Activated naive CD4-positive, alpha-beta T cell treated with anti-CD3 and anti-CD28 coated beads, Interleukin-2, amount 50 U/mL, for 72 hours (primary cell): ENCODE results near the gene CEND1. TPM values are rescaled to one million over a fixed set of nuclear protein-coding genes. Genes with fewer than 3 reads are reported as not detected.
A peak's percentile ranks its signal among the peaks of the same experiment; 100 is the strongest.

ENCODE experiments used
- ATAC-seq, 2 donors: fragments of 150-1000 bp; cut with Tn5 transposase; 2 replicates each; pipeline ENCODE4 v1.10.0; 2021; ENCODE audit warnings: mild to moderate bottlenecking in 2 of 2, moderate library complexity in 2 of 2
- DNase-seq, 2 donors: peaks; one replicate each; pipeline ENCODE4 v3.0.0; 2021 to 2022; ENCODE audit warnings: low spot score in 2 of 2
- H3K27ac Mint-ChIP-seq, 2 donors: one replicate each; pipeline ENCODE4 v1.8.0; 2022; ENCODE audit warnings: mild to moderate bottlenecking in 2 of 2, mixed read lengths in 2 of 2
- H3K36me3 Mint-ChIP-seq, 2 donors: one replicate each; pipeline ENCODE4 v1.8.0; 2022; ENCODE audit warnings: mixed read lengths in 2 of 2
- H3K9me3 Mint-ChIP-seq, 2 donors: one replicate each; pipeline ENCODE4 v1.8.0; 2022; ENCODE audit warnings: mixed read lengths in 2 of 2
- total RNA-seq, 2 donors: library from RNA; stranded (reverse); gene quantifications; one replicate each; pipeline ENCODE4 v1.2.3, GENCODE V29; 2022

CEND1 gene
- total RNA-seq, 2 donors from 2014 or later = 1.1 TPM; not detected in 1

GRCh38 chr11:766106-766935, 23.6 kb downstream of the CEND1 start:
- no peak for DNase-seq
- Mint-ChIP-seq H3K36me3 (no peaks in the 10 kb centered on the region), H3K27ac (peak overlapping the region in 1 of 2 donors; percentile 19), H3K9me3 (no peaks in the 10 kb centered on the region)
- peak; percentile 23 to 58 for ATAC-seq

GRCh38 chr11:765802-766091, 24.1 kb downstream of the CEND1 start:
- H3K36me3 Mint-ChIP-seq = no peaks in the 10 kb centered on the region
- peak overlapping the region in 1 of 2 donors; percentile 19 for H3K27ac Mint-ChIP-seq
- ATAC-seq (no peak), DNase-seq (no peak)
- H3K9me3 Mint-ChIP-seq = no peaks in the 10 kb centered on the region

- Mint-ChIP-seq H3K27ac (peak overlapping the region in 1 of 2 donors; percentile 19), H3K36me3 (no peaks in the 10 kb centered on the region), H3K9me3 (no peaks in the 10 kb centered on the region)
- DNase-seq = peak in 1 of 2 donors; percentile 56
- ATAC-seq = peak; percentile 54 to 57
These were observed 24.7 kb downstream of the CEND1 start for GRCh38 chr11:765025-765801.

GRCh38 chr11:764322-765024, 25.4 kb downstream of the CEND1 start:
- Mint-ChIP-seq H3K9me3 (no peaks in the 10 kb centered on the region), H3K36me3 (no peaks in the 10 kb centered on the region), H3K27ac (peak overlapping the region in 1 of 2 donors; percentile 36)
- peak in 1 of 2 donors; percentile 9 for ATAC-seq
- DNase-seq = no peak

GRCh38 chr11:763549-764321, 26.2 kb downstream of the CEND1 start:
- H3K9me3 Mint-ChIP-seq = no peaks in the 10 kb centered on the region
- H3K27ac Mint-ChIP-seq = no peak overlapping the region
- no peak for ATAC-seq
- H3K36me3 Mint-ChIP-seq = no peaks in the 10 kb centered on the region
- no peak for DNase-seq

GRCh38 chr11:763073-763463, 26.8 kb downstream of the CEND1 start:
- ATAC-seq = no peak
- H3K36me3 Mint-ChIP-seq = no peaks in the 10 kb centered on the region

GRCh38 chr11:762421-763072, 27.3 kb downstream of the CEND1 start:
- Mint-ChIP-seq H3K36me3 (peaks cover 0 to 2% of the 10 kb centered on the region in 2 donors), H3K27ac (peak overlapping the region; percentile 60 to 72), H3K9me3 (no peaks in the 10 kb centered on the region)
- ATAC-seq (peak in 1 of 2 donors; percentile 25), DNase-seq (no peak)

More at GRCh38 chr11:763073-763463, 26.8 kb downstream of the CEND1 start:
- no peaks in the 10 kb centered on the region for H3K9me3 Mint-ChIP-seq
- peak overlapping the region in 1 of 2 donors; percentile 60 for H3K27ac Mint-ChIP-seq
- no peak for DNase-seq

GRCh38 chr11:761526-762108, 28.3 kb downstream of the CEND1 start:
- Mint-ChIP-seq H3K36me3 (peaks cover 0 to 5% of the 10 kb centered on the region in 2 donors), H3K9me3 (no peaks in the 10 kb centered on the region), H3K27ac (peak overlapping the region; percentile 72 to 84)
- ATAC-seq (no peak), DNase-seq (no peak)

GRCh38 chr11:760236-760635, 29.7 kb downstream of the CEND1 start:
- ATAC-seq = no peak
- H3K9me3 Mint-ChIP-seq = no peaks in the 10 kb centered on the region
- peaks cover 0 to 5% of the 10 kb centered on the region in 2 donors for H3K36me3 Mint-ChIP-seq
- H3K27ac Mint-ChIP-seq = peak overlapping the region in 1 of 2 donors; percentile 81
- DNase-seq = no peak

GRCh38 chr11:749731-750130, 40.2 kb downstream of the CEND1 start:
- H3K27ac Mint-ChIP-seq = peak overlapping the region; percentile 36 to 92
- peaks cover 0 to 19% of the 10 kb centered on the region in 2 donors for H3K36me3 Mint-ChIP-seq
- no peaks in the 10 kb centered on the region for H3K9me3 Mint-ChIP-seq
- no peak for ATAC-seq
- DNase-seq = no peak

- ATAC-seq = peak in 1 of 2 donors; percentile 17
- Mint-ChIP-seq H3K36me3 (peaks cover 0 to 19% of the 10 kb centered on the region in 2 donors), H3K27ac (peak overlapping the region; percentile 89 to 92), H3K9me3 (no peaks in the 10 kb centered on the region)
- DNase-seq = no peak
These were observed 41.9 kb downstream of the CEND1 start for GRCh38 chr11:748007-748359.

GRCh38 chr11:747158-748006, 42.5 kb downstream of the CEND1 start, which contains the start of gene TALDO1:
Gene TALDO1, plus strand, starts transcription at chr11:747464. Its CDS starts 18 bp downstream, at chr11:747482.
- DNase-seq (peak; percentile 92 to 93), ATAC-seq (peak; percentile 95 to 96)
- H3K27ac Mint-ChIP-seq = peak within 1 kb of the TSS; percentile 89 to 92
- no peaks in the 10 kb centered on the region for H3K9me3 Mint-ChIP-seq
- H3K36me3 Mint-ChIP-seq = peaks cover 0 to 19% of the 10 kb centered on the region in 2 donors

- Mint-ChIP-seq H3K27ac (peak overlapping the region; percentile 81 to 92), H3K36me3 (peaks cover 0 to 19% of the 10 kb centered on the region in 2 donors), H3K9me3 (no peaks in the 10 kb centered on the region)
- ATAC-seq = peak; percentile 26 to 33
- no peak for DNase-seq
These were observed 43.4 kb downstream of the CEND1 start for GRCh38 chr11:746289-747157.

GRCh38 chr11:745428-745827, 44.5 kb downstream of the CEND1 start:
- ATAC-seq (no peak), DNase-seq (no peak)
- Mint-ChIP-seq H3K9me3 (no peaks in the 10 kb centered on the region), H3K27ac (no peak overlapping the region), H3K36me3 (peaks cover 0 to 19% of the 10 kb centered on the region in 2 donors)
